ENCODE measurements around the gene NAT10.

GRCh38 chr11:34135439-34135838 lies 30.0 kb downstream of the NAT10 start:
- TF ChIP-seq CTCF (IDR thresholded peaks at IDR 0.05; ENCODE audit: insufficient read depth, low read length) = no peak
- TF ChIP-seq POLR2AphosphoS5 (IDR thresholded peaks at IDR 0.05; ENCODE audit: low read depth) = no peak
- no peak for TF ChIP-seq REST (IDR thresholded peaks at IDR 0.05; ENCODE audit: insufficient replicate concordance, low read depth)
- TF ChIP-seq GABPA (IDR thresholded peaks at IDR 0.05; ENCODE audit: low read depth) = no peak
- TF ChIP-seq SPI1 (IDR thresholded peaks at IDR 0.05; ENCODE audit: borderline replicate concordance, low read depth) = no peak

Measured in HL-60 (cell line).